CD1c-positive myeloid dendritic cell (primary cell): Measurements from ENCODE around the gene NOP9.

Source experiments
- DNase-seq: peaks from one replicate; pipeline ENCODE4 v3.0.0-alpha.2; 2016; ENCODE audit errors: extremely low spot score

NOP9 gene

GRCh38 chr14:24283796-24284460, 15.7 kb upstream of the NOP9 start:
- DNase-seq, result no peak

GRCh38 chr14:24284501-24285035, 15.1 kb upstream of the NOP9 start:
- DNase-seq, result no peak

GRCh38 chr14:24285351-24285750, 14.3 kb upstream of the NOP9 start:
- DNase-seq, result no peak

- no peak for DNase-seq
These were observed 12.7 kb upstream of the NOP9 start for GRCh38 chr14:24286996-24287395.

DNA sequence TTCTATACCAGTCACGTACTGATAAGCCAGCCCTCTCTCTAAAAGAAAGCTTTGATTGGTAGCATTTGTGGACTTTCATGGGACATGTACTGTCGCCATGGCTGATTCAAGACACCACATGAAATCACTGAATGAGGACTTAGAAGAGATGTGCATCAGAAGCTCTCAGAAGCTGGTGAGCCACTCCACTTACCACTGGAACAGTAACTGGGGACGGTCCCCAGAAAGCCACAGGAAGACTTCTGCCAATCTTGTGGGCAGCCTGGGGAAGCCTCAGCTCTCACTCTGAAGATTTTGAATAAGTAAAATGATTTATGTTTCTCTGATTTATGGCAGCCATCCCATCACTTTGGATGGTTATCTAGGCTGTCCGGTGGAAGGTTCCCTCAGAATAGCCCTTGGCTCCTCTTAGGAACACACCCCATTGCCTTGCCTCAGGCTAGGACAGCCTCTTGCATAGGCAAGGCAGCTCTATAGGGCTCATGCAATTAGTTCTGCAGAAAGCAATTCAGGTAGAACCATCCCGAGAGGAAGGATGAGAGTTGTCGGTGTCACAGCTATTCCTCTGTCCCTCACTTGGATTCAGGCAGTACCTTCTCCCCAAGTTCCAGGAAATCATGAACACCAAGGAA, 9.9 kb upstream of the NOP9 start:
- no peak for DNase-seq

DNA sequence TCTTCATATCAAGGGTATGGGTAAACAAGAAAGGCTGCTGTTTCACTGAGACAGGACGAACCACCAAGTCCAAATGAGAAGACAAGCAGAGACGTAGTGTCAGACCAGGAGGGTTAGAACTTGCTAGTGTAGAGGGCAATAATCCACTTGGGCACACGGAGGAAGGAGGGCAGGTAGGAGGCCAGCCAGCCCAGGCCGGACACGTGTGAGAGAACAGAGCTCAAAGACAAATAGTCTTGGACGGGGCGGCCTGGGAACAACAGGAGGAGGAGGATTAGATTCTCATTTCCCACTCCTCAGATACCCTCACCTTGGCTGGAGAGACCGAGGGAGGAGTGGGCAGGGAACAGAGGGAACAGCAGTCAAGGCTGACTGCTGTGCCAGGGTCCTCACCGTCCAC, 8.9 kb upstream of the NOP9 start:
- DNase-seq, result no peak

DNA sequence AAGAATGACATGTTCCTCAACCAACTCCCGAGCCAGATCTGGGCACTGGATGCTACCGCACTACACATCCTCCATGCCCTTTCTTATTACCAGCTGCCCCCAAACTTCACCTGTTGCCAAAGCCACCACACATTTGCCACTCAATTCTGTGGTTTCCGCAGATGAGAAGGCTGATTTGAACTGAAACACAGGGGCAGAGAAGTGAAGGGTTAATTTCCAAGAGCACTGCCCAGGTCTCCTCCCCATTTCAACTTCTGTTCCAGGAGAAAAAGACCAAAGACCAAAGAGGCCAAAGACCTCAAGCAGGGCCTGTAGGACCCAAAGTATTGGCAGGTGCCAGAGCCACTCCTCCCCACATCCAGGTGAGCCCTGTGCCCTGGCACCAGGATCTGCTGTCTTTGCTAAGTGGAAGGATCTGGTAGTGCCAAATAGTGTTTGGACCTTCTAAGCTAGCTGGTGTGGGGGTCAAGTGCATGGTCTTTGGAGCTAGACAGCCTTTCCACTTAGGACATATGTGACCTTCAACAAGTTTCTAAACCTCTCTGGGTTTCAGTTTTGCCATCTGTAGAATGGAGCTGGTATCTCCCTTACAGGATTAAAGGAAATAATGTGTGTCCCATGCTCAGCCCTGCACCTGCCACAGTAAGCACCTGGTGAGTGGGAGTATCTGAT, 8.1 kb upstream of the NOP9 start:
- no peak for DNase-seq

DNA sequence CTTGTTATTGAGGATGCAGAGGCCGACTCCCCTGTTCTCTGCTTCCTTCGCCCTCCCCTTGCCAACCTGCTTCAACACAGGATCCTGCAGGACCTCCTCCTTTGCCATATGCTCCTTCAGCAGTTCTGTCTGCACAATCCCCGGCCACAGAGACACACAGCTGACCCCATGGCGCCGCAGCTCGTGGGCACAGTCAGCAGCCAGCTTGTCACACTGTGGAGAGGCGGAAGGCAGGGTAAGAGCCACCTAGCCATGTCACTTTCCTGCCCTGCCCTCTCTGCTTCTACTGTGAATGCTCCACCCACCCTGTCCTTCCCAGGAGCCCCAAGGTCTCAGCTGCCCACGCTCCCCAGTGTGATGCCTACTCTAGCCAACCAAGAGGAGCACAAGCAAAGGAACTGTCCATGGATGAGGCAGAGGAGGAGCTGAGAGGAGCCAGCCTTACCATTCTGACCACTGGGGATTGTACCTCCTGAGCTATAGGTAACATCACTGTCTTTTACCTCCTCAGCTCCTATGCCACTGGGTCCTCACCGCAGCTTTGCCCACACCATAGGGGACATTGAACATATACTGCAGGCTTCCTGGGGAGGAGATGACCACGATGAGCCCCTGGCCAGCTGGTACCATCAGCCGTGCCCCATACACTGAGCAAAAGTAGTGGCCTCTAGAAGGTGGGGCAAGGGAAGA, 7.4 kb upstream of the NOP9 start:
- no peak for DNase-seq

GRCh38 chr14:24293525-24293924, 6.1 kb upstream of the NOP9 start:
- no peak for DNase-seq

GRCh38 chr14:24296341-24297157, 3.1 kb upstream of the NOP9 start:
- peak; percentile 83 for DNase-seq

GRCh38 chr14:24297190-24297964, 2.3 kb upstream of the NOP9 start:
- DNase-seq, result no peak

- no peak for DNase-seq
These were observed 777 bp upstream of the NOP9 start for GRCh38 chr14:24298892-24299254.

DNA sequence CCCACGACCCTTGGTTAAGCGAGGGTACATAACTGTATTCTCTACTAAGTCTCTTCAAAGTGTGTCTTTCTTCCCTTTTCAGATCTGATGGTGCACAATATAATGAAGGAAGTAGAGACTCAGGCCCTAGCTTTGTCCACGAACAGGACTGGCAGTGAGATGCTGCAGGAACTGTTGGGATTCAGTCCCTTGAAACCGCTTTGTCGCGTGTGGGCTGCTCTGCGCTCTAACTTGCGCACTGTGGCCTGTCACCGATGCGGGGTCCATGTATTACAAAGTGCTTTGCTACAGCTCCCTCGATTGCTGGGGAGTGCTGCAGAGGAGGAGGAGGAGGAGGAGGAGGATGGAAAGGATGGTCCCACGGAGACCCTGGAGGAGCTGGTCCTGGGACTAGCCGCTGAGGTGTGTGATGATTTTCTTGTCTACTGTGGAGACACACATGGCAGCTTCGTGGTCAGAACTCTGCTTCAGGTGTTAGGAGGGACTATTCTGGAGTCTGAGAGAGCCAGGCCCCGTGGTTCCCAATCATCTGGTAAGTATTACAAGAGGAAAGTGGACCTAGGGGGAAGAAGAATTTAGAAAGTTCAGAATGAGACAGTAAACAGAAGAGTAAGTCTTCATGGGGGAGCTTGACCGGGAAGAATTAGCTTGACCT, 803 bp downstream of the NOP9 start:
- peak; percentile 39 for DNase-seq

DNA sequence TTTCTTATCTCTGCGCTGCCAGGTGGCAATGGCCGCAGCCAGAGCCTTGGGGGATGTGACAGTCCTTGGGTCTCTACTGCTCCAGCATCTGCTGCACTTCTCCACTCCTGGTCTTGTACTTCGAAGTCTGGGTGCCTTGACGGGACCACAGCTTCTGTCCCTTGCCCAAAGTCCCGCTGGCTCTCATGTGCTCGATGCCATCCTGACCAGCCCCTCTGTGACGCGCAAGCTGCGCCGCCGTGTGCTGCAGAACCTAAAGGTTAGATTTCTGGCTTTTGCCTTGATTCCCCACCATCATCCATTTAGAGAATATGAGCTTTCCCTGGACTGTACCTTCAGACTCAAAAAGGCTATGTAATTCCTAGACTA, 4.4 kb downstream of the NOP9 start:
- no peak for DNase-seq

- DNase-seq, result no peak
These were observed 7.5 kb downstream of the NOP9 start for GRCh38 chr14:24307156-24307574.

- DNase-seq, result peak; percentile 86
These were observed 8.1 kb downstream of the NOP9 start, which contains the start of gene CIDEB for GRCh38 chr14:24307575-24308341. CIDEB (minus strand) TSS chr14:24307977; CDS start chr14:24307858, 119 bp downstream.

DNA sequence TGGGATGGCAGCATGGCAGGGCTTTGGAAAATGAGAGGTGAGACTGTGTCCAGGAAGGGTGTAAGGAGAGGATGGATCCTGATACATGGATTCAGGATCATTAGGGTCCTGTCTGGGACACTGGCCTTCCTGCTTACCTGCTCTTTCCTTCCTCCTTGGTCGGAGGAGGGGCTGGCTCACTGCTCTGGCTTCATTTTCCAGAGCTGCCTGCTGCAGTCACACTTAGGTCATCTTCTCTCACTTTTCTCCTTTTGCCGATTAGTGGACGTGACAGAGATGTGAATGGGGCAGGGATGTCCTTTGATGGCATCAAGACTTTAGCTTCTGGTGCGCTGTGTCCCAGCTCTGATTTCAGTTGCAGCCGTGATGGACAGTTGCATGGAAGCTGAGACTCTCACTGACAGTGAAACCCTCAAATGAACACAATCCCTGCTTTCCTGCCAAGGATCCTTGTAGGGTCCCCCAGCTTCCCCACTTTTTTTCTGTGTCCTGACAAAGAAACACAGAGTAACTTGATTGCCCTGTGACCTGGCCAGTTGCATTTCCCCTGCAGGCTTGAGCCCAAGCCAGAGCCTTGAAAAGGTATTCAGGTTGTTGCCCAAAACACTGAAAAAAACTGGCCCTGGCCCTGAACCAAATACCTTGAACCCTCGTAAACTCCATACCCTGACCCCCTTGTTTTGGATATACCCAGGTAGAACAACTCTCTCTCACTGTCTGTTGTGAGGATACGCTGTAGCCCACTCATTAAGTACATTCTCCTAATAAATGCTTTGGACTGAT, 8.9 kb downstream of the NOP9 start:
- DNase-seq, result no peak

GRCh38 chr14:24309538-24310264, 10.1 kb downstream of the NOP9 start, which contains the start of gene LTB4R2:
LTB4R2 (plus strand) TSS chr14:24310140; CDS start chr14:24310665, 525 bp downstream.
- DNase-seq, result no peak
